HepG2 (cell line): ENCODE results near the gene FIBP. TPM values are rescaled to one million over a fixed set of nuclear protein-coding genes. Genes with fewer than 3 reads are reported as not detected.

Experiments
- ATAC-seq: fragments of 200-7000 bp; cut with Tn5 transposase; 3 replicates; pipeline ENCODE4 v1.9.1; 2020; ENCODE audit warnings: mild to moderate bottlenecking, moderate library complexity
- BruUV-seq: library from RNA; stranded (reverse); fragments of 400-500 nt; replicated peaks from 2 replicates; lab custom pipeline; 2021; lab: Mats Ljungman, UMichigan
- CTCF ChIA-PET: fragments of 300-600 bp; formaldehyde crosslinking; extraction: SDS; loops from one replicate; lab custom pipeline; 2021; ENCODE audit warnings: low total read pairs, inconsistent platforms, low intra/inter-chr PET ratio; lab: Yijun Ruan, JAX
- POLR2A ChIA-PET: fragments of 350-600 bp; sonication (Branson Sonifier 250); formaldehyde crosslinking; loops from one replicate; lab custom pipeline; 2020; ENCODE audit warnings: antibody characterized with exemption, inconsistent platforms; lab: Yijun Ruan, JAX
- DNase-seq: peaks from one replicate; pipeline ENCODE4 v3.0.0-alpha.2; 2015; ENCODE audit warnings: low spot score
- FAIRE-seq: peaks from 3 replicates; lab custom pipeline; 2011; peaks lifted over from hg19 to GRCh38; lab: Jason Lieb, UNC
- H2AFZ ChIP-seq: one replicate; pipeline ENCODE4 v1.6.1; 2011; ENCODE audit warnings: low read length, inconsistent platforms
- H3K27ac ChIP-seq: fragments of 300-600 bp; 3 replicates; pipeline ENCODE4 v1.8.0; 2011; ENCODE audit warnings: mixed run types, mild to moderate bottlenecking, mixed read lengths, low read length, inconsistent platforms; ENCODE audit not compliant: insufficient read depth; ENCODE audit errors: extremely low read length
- H3K27me3 ChIP-seq, 2 experiments: fragments of 200-600 bp in 1 of 2; 2 replicates in 1 of 2; 3 replicates in 1 of 2; pipeline versions ENCODE4 v1.6.0 to v1.8.0; 2011; ENCODE audit warnings: low read length in 2 of 2, mild to moderate bottlenecking in 2 of 2, moderate library complexity in 2 of 2, inconsistent platforms in 1 of 2; ENCODE audit not compliant: insufficient read depth in 2 of 2, control insufficient read depth in 1 of 2
- H3K36me3 ChIP-seq, 2 experiments: fragments of 200-600 bp in 1 of 2; replicated peaks in 1 of 2; 2 replicates in 1 of 2; 3 replicates in 1 of 2; pipeline versions ENCODE4 v1.5.1 to v1.8.0; 2011; ENCODE audit warnings: low read length in 2 of 2, inconsistent platforms in 1 of 2; ENCODE audit not compliant: insufficient read depth in 2 of 2, control insufficient read depth in 1 of 2
- H3K4me1 ChIP-seq: 2 replicates; pipeline ENCODE4 v1.5.1; 2012; ENCODE audit warnings: low read length, inconsistent platforms; ENCODE audit not compliant: insufficient read depth
- H3K4me2 ChIP-seq: 2 replicates; pipeline ENCODE4 v1.6.0; 2011; ENCODE audit warnings: low read depth, low read length, inconsistent platforms
- H3K4me3 ChIP-seq, 3 experiments: fragments of 200-600 bp in 1 of 3; sonication (generic), shearing (Covaris generic) in 1 of 3; replicated peaks in 1 of 3; 2 replicates each; pipeline ENCODE4 v1.5.1; 2011 to 2016; ENCODE audit warnings: low read length in 3 of 3, inconsistent platforms in 2 of 3, low read depth in 2 of 3, mild to moderate bottlenecking in 2 of 3, control low read depth in 1 of 3, mixed read lengths in 1 of 3; ENCODE audit not compliant: insufficient read depth in 1 of 3
- H3K79me2 ChIP-seq: one replicate; pipeline ENCODE4 v1.6.1; 2011; ENCODE audit warnings: low read length, inconsistent platforms; ENCODE audit not compliant: insufficient read depth
- H3K9ac ChIP-seq: 2 replicates; pipeline ENCODE4 v1.6.0; 2011; ENCODE audit warnings: mild to moderate bottlenecking, low read depth, low read length, inconsistent platforms; ENCODE audit not compliant: insufficient read depth
- H3K9me3 ChIP-seq: 2 replicates; pipeline ENCODE4 v1.5.1; 2012; ENCODE audit warnings: mild to moderate bottlenecking, low read length
- H4K20me1 ChIP-seq: 2 replicates; pipeline ENCODE4 v1.6.0; 2011; ENCODE audit warnings: inconsistent platforms, mild to moderate bottlenecking, low read length, moderate library complexity; ENCODE audit not compliant: insufficient read depth
- AGO1 ChIP-seq: fragments of 200-400 bp; formaldehyde crosslinking; IDR thresholded peaks from 2 replicates; pipeline ENCODE4 v1.6.1; 2017; ENCODE audit warnings: mild to moderate bottlenecking, low read depth, low read length, moderate library complexity; ENCODE audit not compliant: poor library complexity, severe bottlenecking
- CTCF ChIP-seq: sonication (generic); formaldehyde crosslinking; IDR thresholded peaks from 2 replicates; pipeline ENCODE4 v1.5.0; 2020; ENCODE audit warnings: mild to moderate bottlenecking, missing genetic modification reagents, moderate library complexity
- FOXK1 ChIP-seq: sonication (generic); formaldehyde crosslinking; IDR thresholded peaks from 2 replicates; pipeline ENCODE4 v1.4.0; 2020; ENCODE audit warnings: low read depth, missing genetic modification reagents, borderline replicate concordance
- HMGXB3 ChIP-seq: sonication (generic); formaldehyde crosslinking; IDR thresholded peaks from 2 replicates; pipeline ENCODE4 v1.4.0; 2020; ENCODE audit warnings: missing genetic modification reagents, borderline replicate concordance
- KDM1A ChIP-seq: IDR thresholded peaks from 2 replicates; pipeline ENCODE4 v1.6.1; 2016; ENCODE audit warnings: missing compliant biosample characterization
- SNAPC2 ChIP-seq: sonication (generic); formaldehyde crosslinking; IDR thresholded peaks from 2 replicates; pipeline ENCODE4 v1.8.1; 2022; ENCODE audit warnings: mild to moderate bottlenecking, missing genetic modification reagents
- SP140L ChIP-seq: sonication (generic); formaldehyde crosslinking; IDR thresholded peaks from 2 replicates; pipeline ENCODE4 v1.4.0; 2020; ENCODE audit warnings: missing genetic modification reagents, borderline replicate concordance
- TFAP4 ChIP-seq: sonication (generic); IDR thresholded peaks from 2 replicates; pipeline ENCODE4 v1.6.1; 2016; ENCODE audit warnings: low read depth, borderline replicate concordance
- TSC22D2 ChIP-seq: sonication (generic); formaldehyde crosslinking; IDR thresholded peaks from 2 replicates; pipeline ENCODE4 v1.5.1; 2020; ENCODE audit warnings: missing genetic modification reagents, mild to moderate bottlenecking, borderline replicate concordance
- ZNF263 ChIP-seq: sonication (generic); formaldehyde crosslinking; IDR thresholded peaks from 2 replicates; pipeline ENCODE4 v1.4.0; 2020; ENCODE audit warnings: missing genetic modification reagents
- ZNF275 ChIP-seq: sonication (generic); formaldehyde crosslinking; IDR thresholded peaks from 2 replicates; pipeline ENCODE4 v1.8.0; 2022; ENCODE audit warnings: missing genetic modification reagents, mild to moderate bottlenecking, inconsistent platforms, borderline replicate concordance
- ZNF891 ChIP-seq: sonication (generic); formaldehyde crosslinking; IDR thresholded peaks from 2 replicates; pipeline ENCODE4 v1.5.0; 2020; ENCODE audit warnings: mild to moderate bottlenecking, missing genetic modification reagents
- WGBS: methylation state at CpG from one replicate; pipeline ENCODE4 v1.1.6; 2017; ENCODE audit warnings: low lambda C conversion rate; 5-methylcytosine and 5-hydroxymethylcytosine counted together
- in situ Hi-C: cut with HindIII; loops from 2 replicates; pipeline ENCODE4 v1.10.0; 2017; ENCODE audit warnings: low pct_unique_long_range_greater_than_20kb; ENCODE audit not compliant: extremely low pct_ligation_motif_present
- intact Hi-C: fragments of 100-400 bp; cut with micrococcal nuclease; formaldehyde crosslinking; loops from one replicate; pipeline ENCODE4 v1.10.0; 2022; ENCODE audit not compliant: unreplicated experiment
- polyA plus RNA-seq, 8 experiments: library from polyadenylated mRNA; depleted of rRNA in 3 of 8; stranded (reverse) in 7 of 8; unstranded in 1 of 8; fragments of >200 nt; fragmentation: Illumina TruSeq in 4 of 8; extraction: Trizol in 4 of 8; gene quantifications; 2 replicates each; pipeline versions ENCODE4 v1.2.1 to v1.2.3, GENCODE V29; 2011 to 2016; ENCODE audit warnings: low read depth in 4 of 8, missing spikeins in 1 of 8, mixed read lengths in 1 of 8; ENCODE audit not compliant: insufficient read depth in 1 of 8
- total RNA-seq, 5 experiments: library from RNA; depleted of rRNA; stranded (reverse); fragments of >200 nt; fragmentation: Illumina TruSeq; extraction: Trizol; gene quantifications; 2 replicates each; pipeline ENCODE4 v1.2.3, GENCODE V29; 2016; ENCODE audit warnings: low read depth in 1 of 5

FIBP gene
- total and polyA plus RNA-seq, 2 of the 13 experiments (the other 11 are each of a cell fraction or from before 2014, with no cell fraction given), result 42.9 to 62.1 TPM

GRCh38 chr11:65884716-65885092, 3.6 kb downstream of the FIBP start (continued):
- TF ChIP-seq TFAP4 (peak; percentile 45; the same call in 1 of the 2 replicates), CTCF (peak; percentile 98), FOXK1 (CRISPR knock-in tag) (peak; percentile 73; the same call in 1 of the 2 replicates)

GRCh38 chr11:65883786-65884715, 4.2 kb downstream of the FIBP start:
- Histone ChIP-seq H3K4me2 (no peak overlapping the region), H3K4me3 (no peak overlapping the region), H4K20me1 (no peaks in the 10 kb centered on the region), H3K27me3 (no peaks in the 10 kb centered on the region; a peak in 1 of 5 replicates), H2AFZ (no peak overlapping the region), H3K36me3 (peaks cover 4 to 19% of the 10 kb centered on the region in 2 experiments; a peak in 4 of 5 replicates), H3K27ac (no peak overlapping the region), H3K9ac (no peak overlapping the region), H3K79me2 (no peaks in the 10 kb centered on the region), H3K9me3 (no peaks in the 10 kb centered on the region), H3K4me1 (peaks cover 42% of the 10 kb centered on the region)
- ChIA-PET CTCF (interaction anchor here (0.7 to 2.9 kb wide), 12 partner anchors 10 to 178 kb away, joined by 3 to 77 read pairs (median 5); partner anchors contain the start of genes FOSL1, KAT5, MUS81 and SART1), POLR2A (interaction anchor here (0.6 to 1.7 kb wide), 8 partner anchors 10 to 140 kb away, joined by 3 to 11 read pairs (median 3); partner anchors contain the start of genes CFL1, FOSL1 and MUS81)
- DNase-seq (no peak), ATAC-seq (no peak), FAIRE-seq (no peak)
- intact Hi-C loops (no loop called here), in situ Hi-C loops (loop anchor here (5.0 kb wide), 1 partner anchor 103 kb away; no protein-coding TSS in a partner anchor)
- BruUV-seq, result no TSS peak
- WGBS, result 87% methylated on average over 14 of the region's 28 CpGs
- TF ChIP-seq HMGXB3 (CRISPR knock-in tag) (no peak), KDM1A (CRISPR knock-in tag) (no peak), ZNF891 (CRISPR knock-in tag) (no peak), SP140L (no peak), ZNF275 (CRISPR knock-in tag) (no peak), ZNF263 (no peak), SNAPC2 (CRISPR knock-in tag) (no peak), TSC22D2 (no peak), AGO1 (no peak)
